Prostate gland (tissue), 2 donors: ENCODE data around the gene MPHOSPH6. TPM values are rescaled to one million over a fixed set of nuclear protein-coding genes. Genes with fewer than 3 reads are reported as not detected.

ENCODE experiments used
- DNase-seq: peaks from one replicate; pipeline ENCODE4 v3.0.0-alpha.2; 2019; ENCODE audit warnings: low spot score
- H3K27ac ChIP-seq, 2 donors: fragments of 200-600 bp; sonication (generic); 2 replicates each; pipeline ENCODE4 v1.5.1; 2017 to 2019
- H3K27me3 ChIP-seq: fragments of 200-600 bp; sonication (generic); replicated peaks from 2 replicates; pipeline ENCODE4 v1.5.1; 2019; ENCODE audit not compliant: insufficient read depth
- H3K36me3 ChIP-seq, 2 donors: fragments of 200-600 bp; sonication (generic); 1 replicate in 1 of 2; 2 replicates in 1 of 2; pipeline versions ENCODE4 v1.5.1 to v1.8.1; 2017 to 2019
- H3K4me1 ChIP-seq: fragments of 200-600 bp; sonication (generic); replicated peaks from 2 replicates; pipeline ENCODE4 v1.5.1; 2019
- H3K4me3 ChIP-seq, 2 donors: fragments of 200-600 bp; sonication (generic); 2 replicates each; pipeline ENCODE4 v1.5.1; 2017 to 2019
- H3K9me3 ChIP-seq: fragments of 200-600 bp; sonication (generic); 2 replicates; pipeline ENCODE4 v1.5.1; 2017
- POLR2A ChIP-seq: fragments of 450-650 bp; IDR thresholded peaks from one replicate; pipeline ENCODE4 v1.6.1; 2016; ENCODE audit warnings: antibody characterized with exemption, mild to moderate bottlenecking
- POLR2AphosphoS5 ChIP-seq: sonication (generic); formaldehyde crosslinking; IDR thresholded peaks from one replicate; pipeline ENCODE4 v1.6.1; 2017; ENCODE audit warnings: antibody characterized with exemption
- WGBS: methylation state at CpG from one replicate; pipeline ENCODE4 v1.1.5; 2018; 5-methylcytosine and 5-hydroxymethylcytosine counted together
- intact Hi-C: fragments of 100-400 bp; cut with DNase I; formaldehyde crosslinking; loops from one replicate; pipeline ENCODE4 v1.14.2; 2022
- total RNA-seq, 2 donors: library from RNA; depleted of rRNA; stranded (reverse); fragments of >200 nt; gene quantifications; one replicate each; pipeline ENCODE4 v1.1.0, GENCODE V29; 2016
- TF ChIP-seq, protein P1 (sequence below), 4 experiments: fragments of 200-600 bp in 2 of 4; fragments of 450-650 bp in 2 of 4; sonication (generic) in 2 of 4; IDR thresholded peaks; 1 replicate in 3 of 4; 2 replicates in 1 of 4; pipeline ENCODE4 v1.5.1; 2016 to 2019; ENCODE audit warnings: antibody characterized with exemption in 4 of 4, mild to moderate bottlenecking in 2 of 4, moderate library complexity in 2 of 4

The MPHOSPH6 gene
- total RNA-seq, 2 donors from 2014 or later: 23.7 to 23.8 TPM

GRCh38 chr16:82192665-82193064 is 22.6 kb upstream of the MPHOSPH6 start:
- H3K4me3 ChIP-seq: no peak overlapping the region
- H3K27me3 ChIP-seq: no peaks in the 10 kb centered on the region
- H3K36me3 ChIP-seq: no peaks in the 10 kb centered on the region
- TF ChIP-seq POLR2A: no peak
- TF ChIP-seq, protein P1, sequence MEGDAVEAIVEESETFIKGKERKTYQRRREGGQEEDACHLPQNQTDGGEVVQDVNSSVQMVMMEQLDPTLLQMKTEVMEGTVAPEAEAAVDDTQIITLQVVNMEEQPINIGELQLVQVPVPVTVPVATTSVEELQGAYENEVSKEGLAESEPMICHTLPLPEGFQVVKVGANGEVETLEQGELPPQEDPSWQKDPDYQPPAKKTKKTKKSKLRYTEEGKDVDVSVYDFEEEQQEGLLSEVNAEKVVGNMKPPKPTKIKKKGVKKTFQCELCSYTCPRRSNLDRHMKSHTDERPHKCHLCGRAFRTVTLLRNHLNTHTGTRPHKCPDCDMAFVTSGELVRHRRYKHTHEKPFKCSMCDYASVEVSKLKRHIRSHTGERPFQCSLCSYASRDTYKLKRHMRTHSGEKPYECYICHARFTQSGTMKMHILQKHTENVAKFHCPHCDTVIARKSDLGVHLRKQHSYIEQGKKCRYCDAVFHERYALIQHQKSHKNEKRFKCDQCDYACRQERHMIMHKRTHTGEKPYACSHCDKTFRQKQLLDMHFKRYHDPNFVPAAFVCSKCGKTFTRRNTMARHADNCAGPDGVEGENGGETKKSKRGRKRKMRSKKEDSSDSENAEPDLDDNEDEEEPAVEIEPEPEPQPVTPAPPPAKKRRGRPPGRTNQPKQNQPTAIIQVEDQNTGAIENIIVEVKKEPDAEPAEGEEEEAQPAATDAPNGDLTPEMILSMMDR (IDR thresholded peaks at IDR 0.05): no peak
- TF ChIP-seq POLR2AphosphoS5: no peak
- 62% methylated on average over 4 of the region's 4 CpGs for WGBS
- no peaks in the 10 kb centered on the region for H3K4me1 ChIP-seq
- DNase-seq: no peak
- intact Hi-C loops: no loop called here
- H3K27ac ChIP-seq: no peak overlapping the region
- no peaks in the 10 kb centered on the region for H3K9me3 ChIP-seq

- no peaks in the 10 kb centered on the region for H3K9me3 ChIP-seq
- H3K27me3 ChIP-seq: no peaks in the 10 kb centered on the region
- TF ChIP-seq POLR2A (no peak), POLR2AphosphoS5 (no peak)
- TF ChIP-seq, protein P1 (IDR thresholded peaks at IDR 0.05): no peak
- no peaks in the 10 kb centered on the region for H3K4me1 ChIP-seq
- intact Hi-C loops: no loop called here
- no peak for DNase-seq
- WGBS: 85% methylated on average over 2 of the region's 2 CpGs
- no peaks in the 10 kb centered on the region for H3K36me3 ChIP-seq
- no peak overlapping the region for H3K27ac ChIP-seq
- H3K4me3 ChIP-seq: no peak overlapping the region
Observed at GRCh38 chr16:82190386-82190785, 20.4 kb upstream of the MPHOSPH6 start.

- Histone ChIP-seq H3K27ac (no peak overlapping the region), H3K27me3 (no peaks in the 10 kb centered on the region), H3K36me3 (no peaks in the 10 kb centered on the region), H3K4me3 (no peak overlapping the region), H3K4me1 (no peaks in the 10 kb centered on the region), H3K9me3 (no peaks in the 10 kb centered on the region)
- WGBS: 35% methylated on average over 1 of the region's 1 CpG
- DNase-seq: no peak
- no peak for TF ChIP-seq POLR2A
- TF ChIP-seq POLR2AphosphoS5: no peak
- TF ChIP-seq, protein P1 (IDR thresholded peaks at IDR 0.05): no peak
- intact Hi-C loops: no loop called here
Observed at GRCh38 chr16:82187829-82188228, 17.8 kb upstream of the MPHOSPH6 start.

DNA sequence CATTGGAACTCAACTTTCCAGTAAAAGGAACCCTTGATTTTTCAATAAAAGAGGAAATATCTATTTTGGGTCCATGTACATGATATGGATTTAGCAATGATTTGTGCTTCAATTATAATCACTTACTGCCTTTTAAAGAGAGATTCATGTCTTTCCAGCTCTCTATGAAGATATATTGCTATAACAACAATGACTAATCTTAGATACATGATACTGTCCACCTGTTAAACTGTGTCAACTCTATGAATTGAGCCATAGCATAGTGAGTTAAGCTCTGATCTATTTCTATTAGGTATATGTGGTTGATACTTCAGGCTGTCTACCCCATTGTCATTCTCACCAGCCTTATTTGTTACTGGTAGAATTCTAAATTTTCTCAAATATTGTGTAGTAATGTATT is 15.0 kb upstream of the MPHOSPH6 start:
- Histone ChIP-seq H3K4me3 (no peak overlapping the region), H3K9me3 (no peaks in the 10 kb centered on the region), H3K27me3 (no peaks in the 10 kb centered on the region), H3K4me1 (no peaks in the 10 kb centered on the region), H3K36me3 (no peaks in the 10 kb centered on the region), H3K27ac (no peak overlapping the region)
- no peak for DNase-seq
- TF ChIP-seq POLR2AphosphoS5 (no peak), POLR2A (no peak)
- TF ChIP-seq, protein P1 (IDR thresholded peaks at IDR 0.05): no peak
- intact Hi-C loops: no loop called here

GRCh38 chr16:82184213-82184612 is 14.2 kb upstream of the MPHOSPH6 start:
- no peaks in the 10 kb centered on the region for H3K4me1 ChIP-seq
- H3K27me3 ChIP-seq: no peaks in the 10 kb centered on the region
- H3K9me3 ChIP-seq: no peaks in the 10 kb centered on the region
- no peak for DNase-seq
- no peak overlapping the region for H3K4me3 ChIP-seq
- TF ChIP-seq, protein P1 (IDR thresholded peaks at IDR 0.05): no peak
- TF ChIP-seq POLR2AphosphoS5: no peak
- TF ChIP-seq POLR2A: no peak
- H3K36me3 ChIP-seq: no peaks in the 10 kb centered on the region
- H3K27ac ChIP-seq: no peak overlapping the region
- WGBS: 87% methylated on average over 5 of the region's 5 CpGs
- intact Hi-C loops: no loop called here
